Endothelial cell of umbilical vein (primary cell): ENCODE data around the gene USF3. TPM values are rescaled to one million over a fixed set of nuclear protein-coding genes. Genes with fewer than 3 reads are reported as not detected.

Experiments used
- BruUV-seq: library from RNA; stranded (reverse); fragments of 400-500 nt; replicated peaks from 2 replicates; lab custom pipeline; 2021; lab: Mats Ljungman, UMichigan
- CTCF ChIA-PET: fragments of 300-600, 350-600 bp; sonication (Branson Sonifier 250); formaldehyde crosslinking; loops from one replicate; lab custom pipeline; 2021; ENCODE audit warnings: antibody characterized with exemption, inconsistent platforms; lab: Charles Lee
- POLR2A ChIA-PET: fragments of 300-600, 350-600 bp; sonication (Branson Sonifier 250); formaldehyde crosslinking; loops from one replicate; lab custom pipeline; 2021; ENCODE audit warnings: antibody characterized with exemption, inconsistent platforms; lab: Charles Lee
- DNase-seq: peaks from one replicate; pipeline ENCODE4 v3.0.0-alpha.2; 2011; ENCODE audit warnings: low read depth, low spot score
- FAIRE-seq: peaks from 2 replicates; lab custom pipeline; 2011; peaks lifted over from hg19 to GRCh38; lab: Jason Lieb, UNC
- H2AFZ ChIP-seq: 2 replicates; pipeline ENCODE4 v1.6.0; 2012; ENCODE audit warnings: low read depth, low read length, control low read depth, inconsistent platforms
- H3K27ac ChIP-seq: 2 replicates; pipeline ENCODE4 v1.5.1; 2011; ENCODE audit warnings: low read depth, mild to moderate bottlenecking, control low read depth, low read length, moderate library complexity; ENCODE audit not compliant: insufficient read depth
- H3K27me3 ChIP-seq, 2 experiments: 2 replicates each; pipeline versions ENCODE4 v1.6.0 to v1.6.1; 2011; ENCODE audit warnings: low read length in 2 of 2, mixed read lengths in 1 of 2; ENCODE audit not compliant: control insufficient read depth in 2 of 2, insufficient read depth in 2 of 2
- H3K36me3 ChIP-seq, 2 experiments: 2 replicates in 1 of 2; 3 replicates in 1 of 2; pipeline ENCODE4 v1.5.1; 2011; ENCODE audit warnings: low read length in 2 of 2, mild to moderate bottlenecking in 1 of 2, moderate library complexity in 1 of 2; ENCODE audit not compliant: control insufficient read depth in 2 of 2, insufficient read depth in 2 of 2; ENCODE audit errors: extremely low read depth in 1 of 2
- H3K4me1 ChIP-seq: 3 replicates; pipeline ENCODE4 v1.5.1; 2011; ENCODE audit warnings: mild to moderate bottlenecking, low read length; ENCODE audit not compliant: control insufficient read depth, insufficient read depth; ENCODE audit errors: extremely low read depth
- H3K4me2 ChIP-seq: 2 replicates; pipeline ENCODE4 v1.6.1; 2011; ENCODE audit warnings: low read length, control low read depth, mixed read lengths; ENCODE audit not compliant: insufficient read depth
- H3K4me3 ChIP-seq, 3 experiments: fragments of 200-600 bp in 1 of 3; sonication (generic), shearing (Covaris generic) in 1 of 3; replicated peaks in 1 of 3; 2 replicates each; pipeline ENCODE4 v1.5.1; 2011 to 2016; ENCODE audit warnings: control low read depth in 3 of 3, low read length in 3 of 3, mild to moderate bottlenecking in 2 of 3, inconsistent platforms in 1 of 3, low read depth in 1 of 3, moderate library complexity in 1 of 3; ENCODE audit not compliant: insufficient read depth in 1 of 3
- H3K79me2 ChIP-seq: 2 replicates; pipeline ENCODE4 v1.6.0; 2012; ENCODE audit warnings: low read length, inconsistent platforms; ENCODE audit not compliant: control insufficient read depth, insufficient read depth
- H3K9ac ChIP-seq: replicated peaks from 2 replicates; pipeline ENCODE3; 2011; ENCODE audit warnings: low read length, control low read depth; ENCODE audit not compliant: insufficient read depth; ENCODE audit errors: extremely low read depth
- H3K9me1 ChIP-seq: replicated peaks from 3 replicates; pipeline ENCODE4 v1.6.0; 2011; ENCODE audit warnings: mild to moderate bottlenecking, low read length; ENCODE audit not compliant: control insufficient read depth, insufficient read depth; ENCODE audit errors: extremely low read depth
- H3K9me3 ChIP-seq: replicated peaks from 2 replicates; pipeline ENCODE4 v1.5.1; 2012; ENCODE audit warnings: low read length, inconsistent platforms; ENCODE audit not compliant: control insufficient read depth, insufficient read depth
- H4K20me1 ChIP-seq: replicated peaks from 2 replicates; pipeline ENCODE3; 2011; ENCODE audit warnings: mild to moderate bottlenecking, low read length; ENCODE audit not compliant: control insufficient read depth, insufficient read depth; ENCODE audit errors: extremely low read depth
- EZH2 ChIP-seq: IDR thresholded peaks from 2 replicates; pipeline ENCODE4 v1.6.1; 2012; ENCODE audit warnings: borderline replicate concordance, low read depth, mild to moderate bottlenecking, moderate library complexity, low read length, inconsistent platforms; ENCODE audit not compliant: severe bottlenecking
- FOS ChIP-seq: IDR thresholded peaks from 2 replicates; pipeline ENCODE4 v1.6.1; 2011; ENCODE audit warnings: mild to moderate bottlenecking, low read length, moderate library complexity, borderline replicate concordance; ENCODE audit not compliant: insufficient read depth
- GATA2 ChIP-seq: IDR thresholded peaks from 2 replicates; pipeline ENCODE4 v1.7.0; 2011; ENCODE audit warnings: low read depth, mild to moderate bottlenecking, moderate library complexity, mixed read lengths, low read length; ENCODE audit not compliant: insufficient read length, insufficient read depth
- JUN ChIP-seq: IDR thresholded peaks from 2 replicates; pipeline ENCODE4 v1.6.1; 2011; ENCODE audit warnings: borderline replicate concordance, low read depth; ENCODE audit not compliant: insufficient read length, insufficient read depth
- MYC ChIP-seq: IDR thresholded peaks from one replicate; pipeline ENCODE4 v1.6.1; 2011; ENCODE audit warnings: mild to moderate bottlenecking, low read depth, low read length
- POLR2A ChIP-seq: IDR thresholded peaks from 2 replicates; pipeline ENCODE4 v1.6.1; 2012; ENCODE audit warnings: low read depth, mild to moderate bottlenecking, control low read depth, low read length
- POLR2AphosphoS5 ChIP-seq: IDR thresholded peaks from 2 replicates; pipeline ENCODE4 v1.6.1; 2012; ENCODE audit warnings: low read depth, mild to moderate bottlenecking, control low read depth, low read length, moderate library complexity; ENCODE audit not compliant: insufficient read depth
- dilution Hi-C: fragments of 300-500 bp; cut with MboI; formaldehyde crosslinking; loops from one replicate; pipeline ENCODE4 v1.15.0; 2019; ENCODE audit warnings: low sequenced_read_pairs; ENCODE audit not compliant: extremely low pct_ligation_motif_present
- intact Hi-C: fragments of 100-400 bp; cut with micrococcal nuclease; formaldehyde crosslinking; loops from one replicate; pipeline ENCODE4 v1.10.0; 2022
- polyA plus RNA-seq, 4 experiments: library from polyadenylated mRNA; depleted of rRNA in 3 of 4; stranded (reverse) in 3 of 4; unstranded in 1 of 4; fragments of >200 nt; gene quantifications; 2 replicates each; pipeline versions ENCODE4 v1.2.1 to v1.2.3, GENCODE V29; 2011 to 2012; ENCODE audit warnings: missing spikeins in 1 of 4
- total RNA-seq: library from RNA; stranded (reverse); gene quantifications from 2 replicates; pipeline ENCODE4 v1.2.3, GENCODE V29; 2021
- TF ChIP-seq, protein P1 (sequence below): IDR thresholded peaks from 2 replicates; pipeline ENCODE4 v1.6.1; 2011; ENCODE audit not compliant: insufficient read depth, insufficient read length
- TF ChIP-seq, protein P2 (sequence below), 2 donors: IDR thresholded peaks; 1 replicate in 1 of 2; 2 replicates in 1 of 2; pipeline ENCODE4 v1.5.1; 2011; ENCODE audit warnings: low read length in 2 of 2, mild to moderate bottlenecking in 2 of 2, moderate library complexity in 2 of 2, control low read depth in 1 of 2, inconsistent platforms in 1 of 2, low read depth in 1 of 2; ENCODE audit not compliant: insufficient read depth in 1 of 2; ENCODE audit errors: extremely low read depth in 1 of 2

The USF3 gene
- total and polyA plus RNA-seq, 2 donors (not counting 3 experiments of a cell fraction or from before 2014, with no cell fraction given), result 7.0 to 10.5 TPM

DNA sequence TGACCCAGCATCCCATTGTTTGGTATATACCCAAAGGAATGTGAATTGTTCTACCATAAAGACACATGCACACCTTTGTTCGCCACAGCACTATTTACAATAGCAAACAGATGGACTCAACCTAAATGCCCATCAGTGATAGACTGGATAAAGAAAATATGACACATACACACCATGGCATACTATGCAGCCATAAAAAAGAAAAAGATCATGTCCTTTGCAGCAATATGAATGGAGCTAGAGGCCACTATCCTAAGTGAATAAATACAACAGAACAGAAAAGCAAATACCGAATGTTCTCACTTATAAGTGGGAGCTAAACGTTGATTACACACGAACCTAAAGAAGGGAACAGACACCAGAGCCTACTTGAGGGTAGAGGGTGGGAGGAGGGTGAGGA lies 11.4 kb upstream of the USF3 start:
- dilution Hi-C loops, result no loop called here
- Histone ChIP-seq H3K9me3 (no peaks in the 10 kb centered on the region), H3K36me3 (no peaks in the 10 kb centered on the region), H3K4me2 (no peak overlapping the region), H3K79me2 (no peaks in the 10 kb centered on the region), H3K27ac (no peak overlapping the region), H3K9ac (no peak overlapping the region), H3K4me3 (no peak overlapping the region), H3K27me3 (peaks cover 0 to 8% of the 10 kb centered on the region in 2 experiments), H3K9me1 (no peaks in the 10 kb centered on the region), H3K4me1 (no peaks in the 10 kb centered on the region), H4K20me1 (no peaks in the 10 kb centered on the region), H2AFZ (no peak overlapping the region)
- intact Hi-C loops, result no loop called here
- TF ChIP-seq JUN, result no peak
- no peak for TF ChIP-seq GATA2
- TF ChIP-seq, protein P1, sequence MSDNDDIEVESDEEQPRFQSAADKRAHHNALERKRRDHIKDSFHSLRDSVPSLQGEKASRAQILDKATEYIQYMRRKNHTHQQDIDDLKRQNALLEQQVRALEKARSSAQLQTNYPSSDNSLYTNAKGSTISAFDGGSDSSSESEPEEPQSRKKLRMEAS, result no peak
- no peak for TF ChIP-seq POLR2A
- TF ChIP-seq EZH2, result no peak
- no peak for TF ChIP-seq MYC
- TF ChIP-seq POLR2AphosphoS5, result no peak
- TF ChIP-seq, protein P2, sequence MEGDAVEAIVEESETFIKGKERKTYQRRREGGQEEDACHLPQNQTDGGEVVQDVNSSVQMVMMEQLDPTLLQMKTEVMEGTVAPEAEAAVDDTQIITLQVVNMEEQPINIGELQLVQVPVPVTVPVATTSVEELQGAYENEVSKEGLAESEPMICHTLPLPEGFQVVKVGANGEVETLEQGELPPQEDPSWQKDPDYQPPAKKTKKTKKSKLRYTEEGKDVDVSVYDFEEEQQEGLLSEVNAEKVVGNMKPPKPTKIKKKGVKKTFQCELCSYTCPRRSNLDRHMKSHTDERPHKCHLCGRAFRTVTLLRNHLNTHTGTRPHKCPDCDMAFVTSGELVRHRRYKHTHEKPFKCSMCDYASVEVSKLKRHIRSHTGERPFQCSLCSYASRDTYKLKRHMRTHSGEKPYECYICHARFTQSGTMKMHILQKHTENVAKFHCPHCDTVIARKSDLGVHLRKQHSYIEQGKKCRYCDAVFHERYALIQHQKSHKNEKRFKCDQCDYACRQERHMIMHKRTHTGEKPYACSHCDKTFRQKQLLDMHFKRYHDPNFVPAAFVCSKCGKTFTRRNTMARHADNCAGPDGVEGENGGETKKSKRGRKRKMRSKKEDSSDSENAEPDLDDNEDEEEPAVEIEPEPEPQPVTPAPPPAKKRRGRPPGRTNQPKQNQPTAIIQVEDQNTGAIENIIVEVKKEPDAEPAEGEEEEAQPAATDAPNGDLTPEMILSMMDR (IDR thresholded peaks at IDR 0.05; ENCODE audit: extremely low read depth in 1 of 2, insufficient read depth in 1 of 2, low read depth in 1 of 2, low read length in 2 of 2), result no peak
- TF ChIP-seq FOS, result no peak
- DNase-seq (no peak), FAIRE-seq (no peak)
- ChIA-PET CTCF (no interaction called here), POLR2A (no interaction called here)
- BruUV-seq, result no TSS peak
